HEK293 (cell line): ENCODE results near the gene DSCAM.

Experiments
- CTCF ChIA-PET: fragments of 350-600 bp; formaldehyde crosslinking; extraction: SDS; loops from one replicate; lab custom pipeline; 2021; ENCODE audit warnings: antibody characterized with exemption; lab: Yijun Ruan, JAX
- POLR2A ChIA-PET: fragments of 300-600 bp; formaldehyde crosslinking; extraction: SDS; loops from one replicate; lab custom pipeline; 2020; ENCODE audit warnings: antibody characterized with exemption, inconsistent platforms; lab: Yijun Ruan, JAX
- H3K27ac ChIP-seq: fragments of 200-500 bp; sonication (Bioruptor generic); 2 replicates; pipeline ENCODE4 v1.5.1; 2014; ENCODE audit warnings: low read depth, low read length, control low read depth, inconsistent platforms; ENCODE audit errors: extremely low read depth
- H3K36me3 ChIP-seq, 2 experiments: fragments of 200-500 bp in 1 of 2; sonication (Bioruptor generic) in 1 of 2; 1 replicate in 1 of 2; 2 replicates in 1 of 2; pipeline ENCODE4 v1.5.1; 2014 to 2017; ENCODE audit warnings: inconsistent platforms in 2 of 2, low read length in 2 of 2; ENCODE audit not compliant: control insufficient read depth in 2 of 2, insufficient read depth in 1 of 2
- H3K4me1 ChIP-seq: fragments of 200-500 bp; sonication (Bioruptor generic); 2 replicates; pipeline ENCODE4 v1.5.1; 2014; ENCODE audit warnings: mild to moderate bottlenecking, low read length, inconsistent platforms; ENCODE audit not compliant: control insufficient read depth, insufficient read depth
- H3K4me3 ChIP-seq: 2 replicates; pipeline ENCODE4 v1.5.1; 2011; ENCODE audit warnings: low read depth, mild to moderate bottlenecking, control low read depth, low read length, moderate library complexity
- H3K9me3 ChIP-seq: fragments of 200-500 bp; sonication (Bioruptor generic); 2 replicates; pipeline ENCODE4 v1.5.1; 2014; ENCODE audit warnings: low read depth, low read length, inconsistent platforms; ENCODE audit not compliant: control insufficient read depth, insufficient read depth
- BCL11A ChIP-seq: fragments of 450-650 bp; formaldehyde crosslinking; IDR thresholded peaks from 2 replicates; pipeline ENCODE4 v1.5.1; 2016; ENCODE audit warnings: low read depth, missing biosample characterization, missing genetic modification characterization
- YY1 ChIP-seq: fragments of 450-650 bp; formaldehyde crosslinking; IDR thresholded peaks from 2 replicates; pipeline ENCODE4 v1.5.1; 2018; ENCODE audit warnings: missing biosample characterization, missing genetic modification characterization
- ZBTB8A ChIP-seq: fragments of 450-650 bp; formaldehyde crosslinking; IDR thresholded peaks from 2 replicates; pipeline ENCODE4 v1.5.1; 2016; ENCODE audit warnings: missing biosample characterization, missing genetic modification characterization
- ZNF138 ChIP-seq: fragments of 450-650 bp; formaldehyde crosslinking; IDR thresholded peaks from 2 replicates; pipeline ENCODE4 v1.5.1; 2016; ENCODE audit warnings: missing biosample characterization, missing genetic modification characterization, borderline replicate concordance
- ZNF155 ChIP-seq: fragments of 450-650 bp; formaldehyde crosslinking; IDR thresholded peaks from 2 replicates; pipeline ENCODE4 v1.5.1; 2016; ENCODE audit warnings: missing biosample characterization, missing genetic modification characterization
- ZNF2 ChIP-seq: fragments of 450-650 bp; formaldehyde crosslinking; IDR thresholded peaks from 2 replicates; pipeline ENCODE4 v1.5.1; 2016; ENCODE audit warnings: missing biosample characterization, missing genetic modification characterization
- ZNF335 ChIP-seq: fragments of 450-650 bp; formaldehyde crosslinking; conservative IDR thresholded peaks from 2 replicates; pipeline ENCODE4 v1.5.1; 2016; ENCODE audit warnings: missing biosample characterization, missing genetic modification characterization
- ZNF426 ChIP-seq: fragments of 450-650 bp; formaldehyde crosslinking; IDR thresholded peaks from 2 replicates; pipeline ENCODE4 v1.5.1; 2017; ENCODE audit warnings: missing biosample characterization, missing genetic modification characterization, mild to moderate bottlenecking, inconsistent platforms, moderate library complexity
- ZNF514 ChIP-seq: fragments of 450-650 bp; formaldehyde crosslinking; IDR thresholded peaks from 2 replicates; pipeline ENCODE4 v1.5.1; 2016; ENCODE audit warnings: missing biosample characterization, missing genetic modification characterization
- ZNF701 ChIP-seq: fragments of 450-650 bp; formaldehyde crosslinking; IDR thresholded peaks from 2 replicates; pipeline ENCODE4 v1.5.1; 2016; ENCODE audit warnings: missing biosample characterization, missing genetic modification characterization
- ZNF777 ChIP-seq: fragments of 450-650 bp; formaldehyde crosslinking; IDR thresholded peaks from 2 replicates; pipeline ENCODE4 v1.5.1; 2017; ENCODE audit warnings: missing biosample characterization, missing genetic modification characterization, borderline replicate concordance
- ZNF843 ChIP-seq: fragments of 450-650 bp; formaldehyde crosslinking; IDR thresholded peaks from 2 replicates; pipeline ENCODE4 v1.5.1; 2016; ENCODE audit warnings: missing biosample characterization, missing genetic modification characterization
- TF ChIP-seq, protein P1 (sequence below): fragments of 450-650 bp; formaldehyde crosslinking; IDR thresholded peaks from 2 replicates; pipeline ENCODE4 v1.5.1; 2016; ENCODE audit warnings: missing biosample characterization, missing genetic modification characterization
- TF ChIP-seq, protein P2 (sequence below): fragments of 450-650 bp; formaldehyde crosslinking; IDR thresholded peaks from 2 replicates; pipeline ENCODE4 v1.5.1; 2016; ENCODE audit warnings: missing biosample characterization, missing genetic modification characterization
- TF ChIP-seq, protein P3 (sequence below): fragments of 450-650 bp; formaldehyde crosslinking; IDR thresholded peaks from 2 replicates; pipeline ENCODE4 v1.5.1; 2016; ENCODE audit warnings: missing biosample characterization, missing genetic modification characterization, low read depth

Gene DSCAM

DNA sequence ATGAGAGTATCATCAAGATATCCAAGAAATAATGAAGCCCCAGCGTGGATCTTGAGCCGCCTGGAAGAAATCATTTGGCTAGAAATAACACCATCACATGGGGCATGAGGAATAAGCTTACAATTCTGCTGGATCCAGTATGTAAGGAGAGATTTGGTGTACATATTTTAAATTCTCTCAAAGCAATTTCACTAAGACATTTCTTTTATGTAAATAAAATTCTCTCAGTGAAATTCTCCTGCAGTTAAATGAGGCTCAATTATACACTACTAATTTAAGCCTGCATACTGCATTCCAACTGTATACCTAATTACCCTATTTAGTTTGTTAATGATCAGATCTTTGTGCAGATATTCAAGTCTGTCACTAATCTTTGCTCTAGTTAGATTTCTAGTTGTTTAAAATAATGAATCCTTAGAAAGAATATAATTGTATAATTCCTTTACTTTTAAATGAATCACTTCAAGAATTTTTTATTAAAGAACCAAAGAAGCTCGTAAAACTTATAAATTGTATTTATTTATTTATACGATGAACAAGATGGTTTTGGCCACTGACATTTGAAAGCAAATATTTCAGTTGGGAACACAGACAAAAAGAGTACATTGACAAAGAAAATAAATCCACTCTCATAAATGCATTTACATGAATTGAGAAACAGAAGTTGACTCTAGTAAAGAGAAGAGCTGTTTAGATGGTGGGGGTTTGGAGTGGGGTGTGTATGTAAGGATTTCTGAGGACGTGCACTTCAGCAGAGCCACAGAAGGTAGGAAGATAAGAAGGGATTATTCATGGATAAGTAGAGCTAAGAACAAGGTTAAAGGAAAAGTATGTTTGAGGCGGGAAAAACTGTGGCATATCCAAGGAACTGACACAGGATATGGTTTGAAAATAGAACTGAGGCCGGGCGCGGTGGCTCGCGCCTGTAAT is 466.8 kb downstream of the DSCAM start:
- H3K4me3 ChIP-seq: no peak overlapping the region
- no peaks in the 10 kb centered on the region for H3K9me3 ChIP-seq
- ChIA-PET CTCF (interaction anchor here (0.7 kb wide), 1 partner anchor 22 kb away, joined by 3 read pairs; no protein-coding TSS in a partner anchor), POLR2A (no interaction called here)
- TF ChIP-seq, protein P1, sequence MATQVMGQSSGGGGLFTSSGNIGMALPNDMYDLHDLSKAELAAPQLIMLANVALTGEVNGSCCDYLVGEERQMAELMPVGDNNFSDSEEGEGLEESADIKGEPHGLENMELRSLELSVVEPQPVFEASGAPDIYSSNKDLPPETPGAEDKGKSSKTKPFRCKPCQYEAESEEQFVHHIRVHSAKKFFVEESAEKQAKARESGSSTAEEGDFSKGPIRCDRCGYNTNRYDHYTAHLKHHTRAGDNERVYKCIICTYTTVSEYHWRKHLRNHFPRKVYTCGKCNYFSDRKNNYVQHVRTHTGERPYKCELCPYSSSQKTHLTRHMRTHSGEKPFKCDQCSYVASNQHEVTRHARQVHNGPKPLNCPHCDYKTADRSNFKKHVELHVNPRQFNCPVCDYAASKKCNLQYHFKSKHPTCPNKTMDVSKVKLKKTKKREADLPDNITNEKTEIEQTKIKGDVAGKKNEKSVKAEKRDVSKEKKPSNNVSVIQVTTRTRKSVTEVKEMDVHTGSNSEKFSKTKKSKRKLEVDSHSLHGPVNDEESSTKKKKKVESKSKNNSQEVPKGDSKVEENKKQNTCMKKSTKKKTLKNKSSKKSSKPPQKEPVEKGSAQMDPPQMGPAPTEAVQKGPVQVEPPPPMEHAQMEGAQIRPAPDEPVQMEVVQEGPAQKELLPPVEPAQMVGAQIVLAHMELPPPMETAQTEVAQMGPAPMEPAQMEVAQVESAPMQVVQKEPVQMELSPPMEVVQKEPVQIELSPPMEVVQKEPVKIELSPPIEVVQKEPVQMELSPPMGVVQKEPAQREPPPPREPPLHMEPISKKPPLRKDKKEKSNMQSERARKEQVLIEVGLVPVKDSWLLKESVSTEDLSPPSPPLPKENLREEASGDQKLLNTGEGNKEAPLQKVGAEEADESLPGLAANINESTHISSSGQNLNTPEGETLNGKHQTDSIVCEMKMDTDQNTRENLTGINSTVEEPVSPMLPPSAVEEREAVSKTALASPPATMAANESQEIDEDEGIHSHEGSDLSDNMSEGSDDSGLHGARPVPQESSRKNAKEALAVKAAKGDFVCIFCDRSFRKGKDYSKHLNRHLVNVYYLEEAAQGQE: no peak
- TF ChIP-seq, protein P2, sequence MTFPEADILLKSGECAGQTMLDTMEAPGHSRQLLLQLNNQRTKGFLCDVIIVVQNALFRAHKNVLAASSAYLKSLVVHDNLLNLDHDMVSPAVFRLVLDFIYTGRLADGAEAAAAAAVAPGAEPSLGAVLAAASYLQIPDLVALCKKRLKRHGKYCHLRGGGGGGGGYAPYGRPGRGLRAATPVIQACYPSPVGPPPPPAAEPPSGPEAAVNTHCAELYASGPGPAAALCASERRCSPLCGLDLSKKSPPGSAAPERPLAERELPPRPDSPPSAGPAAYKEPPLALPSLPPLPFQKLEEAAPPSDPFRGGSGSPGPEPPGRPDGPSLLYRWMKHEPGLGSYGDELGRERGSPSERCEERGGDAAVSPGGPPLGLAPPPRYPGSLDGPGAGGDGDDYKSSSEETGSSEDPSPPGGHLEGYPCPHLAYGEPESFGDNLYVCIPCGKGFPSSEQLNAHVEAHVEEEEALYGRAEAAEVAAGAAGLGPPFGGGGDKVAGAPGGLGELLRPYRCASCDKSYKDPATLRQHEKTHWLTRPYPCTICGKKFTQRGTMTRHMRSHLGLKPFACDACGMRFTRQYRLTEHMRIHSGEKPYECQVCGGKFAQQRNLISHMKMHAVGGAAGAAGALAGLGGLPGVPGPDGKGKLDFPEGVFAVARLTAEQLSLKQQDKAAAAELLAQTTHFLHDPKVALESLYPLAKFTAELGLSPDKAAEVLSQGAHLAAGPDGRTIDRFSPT (tag by site-specific recombination): no peak
- TF ChIP-seq ZNF426 (tag by site-specific recombination) (no peak), BCL11A (tag by site-specific recombination) (no peak), ZNF155 (tag by site-specific recombination) (no peak), ZNF138 (tag by site-specific recombination) (no peak), ZNF2 (tag by site-specific recombination) (no peak), YY1 (no peak), ZNF701 (tag by site-specific recombination) (no peak), ZNF335 (tag by site-specific recombination) (no peak), ZNF843 (tag by site-specific recombination) (no peak), ZNF514 (tag by site-specific recombination) (no peak)
- TF ChIP-seq, protein P3, sequence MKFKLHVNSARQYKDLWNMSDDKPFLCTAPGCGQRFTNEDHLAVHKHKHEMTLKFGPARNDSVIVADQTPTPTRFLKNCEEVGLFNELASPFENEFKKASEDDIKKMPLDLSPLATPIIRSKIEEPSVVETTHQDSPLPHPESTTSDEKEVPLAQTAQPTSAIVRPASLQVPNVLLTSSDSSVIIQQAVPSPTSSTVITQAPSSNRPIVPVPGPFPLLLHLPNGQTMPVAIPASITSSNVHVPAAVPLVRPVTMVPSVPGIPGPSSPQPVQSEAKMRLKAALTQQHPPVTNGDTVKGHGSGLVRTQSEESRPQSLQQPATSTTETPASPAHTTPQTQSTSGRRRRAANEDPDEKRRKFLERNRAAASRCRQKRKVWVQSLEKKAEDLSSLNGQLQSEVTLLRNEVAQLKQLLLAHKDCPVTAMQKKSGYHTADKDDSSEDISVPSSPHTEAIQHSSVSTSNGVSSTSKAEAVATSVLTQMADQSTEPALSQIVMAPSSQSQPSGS (tag by site-specific recombination): no peak
- H3K36me3 ChIP-seq: no peaks in the 10 kb centered on the region
- H3K27ac ChIP-seq: no peak overlapping the region
- no peaks in the 10 kb centered on the region for H3K4me1 ChIP-seq

DNA sequence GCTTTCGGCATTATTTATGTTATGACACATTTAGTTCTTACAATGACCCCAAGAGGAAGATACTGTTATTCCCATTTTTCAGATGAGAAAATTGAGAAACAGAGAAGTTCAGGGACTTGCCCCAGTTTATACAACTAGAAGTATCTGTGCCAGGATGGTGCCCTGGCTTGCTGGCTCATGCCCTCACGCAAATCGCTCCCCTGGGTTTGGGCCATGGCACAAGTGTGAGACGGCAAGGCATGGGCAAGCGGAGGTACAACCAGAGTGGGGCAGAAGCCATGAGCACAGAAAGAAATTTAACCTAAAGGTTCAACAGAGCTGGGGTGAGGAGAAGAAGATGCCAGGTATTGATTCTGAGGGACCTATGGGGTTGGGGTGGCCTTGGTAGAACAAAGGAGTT is 469.8 kb downstream of the DSCAM start:
- Histone ChIP-seq H3K4me3 (no peak overlapping the region), H3K36me3 (no peaks in the 10 kb centered on the region), H3K27ac (no peak overlapping the region), H3K9me3 (no peaks in the 10 kb centered on the region), H3K4me1 (no peaks in the 10 kb centered on the region)
- ChIA-PET CTCF (interaction anchor here (2.8 kb wide), 1 partner anchor 9 kb away, joined by 23 read pairs; no protein-coding TSS in a partner anchor), POLR2A (no interaction called here)
- TF ChIP-seq ZNF777 (no peak), ZNF138 (tag by site-specific recombination) (no peak), ZBTB8A (tag by site-specific recombination) (no peak)
